Right lobe of liver (tissue), 4 donors: ENCODE results near the gene PRSS12.

Experiments used
- POLR2A ChIP-seq: fragments of 450-650 bp; IDR thresholded peaks from one replicate; pipeline ENCODE4 v1.6.1; 2017; ENCODE audit warnings: antibody characterized with exemption, mild to moderate bottlenecking
- TF ChIP-seq, protein P1 (sequence below), 4 donors: fragments of 200-600 bp in 3 of 4; fragments of 450-650 bp in 1 of 4; IDR thresholded peaks; one replicate each; pipeline versions ENCODE4 v1.5.1 to v1.8.0; 2016 to 2022; ENCODE audit warnings: antibody characterized with exemption in 4 of 4, mild to moderate bottlenecking in 2 of 4
- donor health status: DM: no; HTN: no; CAD: no.
- donor health status: DM: no; HTN: no; CAD: no.
- donor health status: DM: no; HTN: yes; CAD: no.

DNA sequence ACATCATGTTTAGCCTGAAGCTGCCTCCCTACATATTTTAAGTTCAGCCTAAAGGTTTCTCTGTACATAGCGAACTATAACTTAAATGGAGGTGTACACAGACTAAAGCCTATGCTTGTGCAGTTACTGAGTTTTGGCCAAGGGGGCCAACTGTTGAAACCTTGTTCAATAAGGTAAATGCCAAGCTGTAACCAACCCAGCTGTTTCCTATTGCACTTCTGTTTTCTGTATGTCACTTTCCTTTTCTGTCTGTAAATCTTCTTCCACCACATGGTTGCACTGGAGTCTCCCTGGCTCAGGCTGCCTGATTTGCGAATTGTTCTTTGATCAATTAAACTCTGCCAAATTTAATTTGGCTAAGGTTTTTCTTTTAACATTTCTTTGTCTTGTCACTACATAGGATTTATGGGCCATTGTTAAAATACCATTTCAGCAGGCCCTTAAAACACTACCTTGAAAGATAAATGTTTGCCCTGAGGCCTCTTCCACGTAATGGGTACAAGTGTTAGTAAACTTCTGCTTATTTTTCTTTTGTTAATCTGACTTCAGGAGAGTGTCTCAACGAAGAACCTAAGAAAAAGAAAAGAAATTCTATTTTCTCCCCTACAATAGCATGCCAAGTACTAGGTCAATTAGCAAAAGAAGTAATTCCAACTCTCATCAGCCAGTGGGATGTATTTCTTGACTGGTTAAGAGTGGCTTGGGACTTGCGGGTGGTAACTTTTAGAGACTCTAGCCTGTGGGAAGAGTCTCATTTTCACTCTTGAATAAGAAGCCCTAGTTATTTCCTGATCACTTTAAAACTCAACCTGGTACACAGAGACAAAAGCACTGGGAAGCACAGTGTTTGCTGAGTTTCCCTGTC is 45.7 kb upstream of the PRSS12 start:
- TF ChIP-seq, protein P1, sequence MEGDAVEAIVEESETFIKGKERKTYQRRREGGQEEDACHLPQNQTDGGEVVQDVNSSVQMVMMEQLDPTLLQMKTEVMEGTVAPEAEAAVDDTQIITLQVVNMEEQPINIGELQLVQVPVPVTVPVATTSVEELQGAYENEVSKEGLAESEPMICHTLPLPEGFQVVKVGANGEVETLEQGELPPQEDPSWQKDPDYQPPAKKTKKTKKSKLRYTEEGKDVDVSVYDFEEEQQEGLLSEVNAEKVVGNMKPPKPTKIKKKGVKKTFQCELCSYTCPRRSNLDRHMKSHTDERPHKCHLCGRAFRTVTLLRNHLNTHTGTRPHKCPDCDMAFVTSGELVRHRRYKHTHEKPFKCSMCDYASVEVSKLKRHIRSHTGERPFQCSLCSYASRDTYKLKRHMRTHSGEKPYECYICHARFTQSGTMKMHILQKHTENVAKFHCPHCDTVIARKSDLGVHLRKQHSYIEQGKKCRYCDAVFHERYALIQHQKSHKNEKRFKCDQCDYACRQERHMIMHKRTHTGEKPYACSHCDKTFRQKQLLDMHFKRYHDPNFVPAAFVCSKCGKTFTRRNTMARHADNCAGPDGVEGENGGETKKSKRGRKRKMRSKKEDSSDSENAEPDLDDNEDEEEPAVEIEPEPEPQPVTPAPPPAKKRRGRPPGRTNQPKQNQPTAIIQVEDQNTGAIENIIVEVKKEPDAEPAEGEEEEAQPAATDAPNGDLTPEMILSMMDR (IDR thresholded peaks at IDR 0.05), result no peak
- no peak for TF ChIP-seq POLR2A
